AG04450 (cell line): ENCODE data around the gene NECTIN1. TPM values are rescaled to one million over a fixed set of nuclear protein-coding genes. Genes with fewer than 3 reads are reported as not detected.

Experiments
- CTCF ChIA-PET: fragments of 300-600, 350-600 bp; formaldehyde crosslinking; extraction: SDS; loops from one replicate; lab custom pipeline; 2022; ENCODE audit warnings: antibody characterized with exemption, inconsistent platforms; lab: Charles Lee
- POLR2A ChIA-PET: fragments of 350-600 bp; formaldehyde crosslinking; extraction: SDS; loops from one replicate; lab custom pipeline; 2021; ENCODE audit warnings: antibody characterized with exemption, inconsistent platforms; lab: Yijun Ruan, JAX
- DNase-seq: peaks from one replicate; pipeline ENCODE4 v3.0.0-alpha.2; 2011; ENCODE audit warnings: low read depth, low spot score
- H3K27ac ChIP-seq: one replicate; pipeline ENCODE4 v1.5.1; 2012; ENCODE audit warnings: low read depth, low read length, control low read depth
- H3K27me3 ChIP-seq: one replicate; pipeline ENCODE4 v1.6.0; 2012; ENCODE audit warnings: low read length; ENCODE audit not compliant: control insufficient read depth, insufficient read depth
- H3K4me3 ChIP-seq: 2 replicates; pipeline ENCODE4 v1.5.1; 2011; ENCODE audit warnings: mild to moderate bottlenecking, low read depth, low read length, control low read depth
- H3K9me3 ChIP-seq: 2 replicates; pipeline ENCODE4 v1.5.1; 2012; ENCODE audit warnings: low read length; ENCODE audit not compliant: control insufficient read depth, insufficient read depth
- polyA plus RNA-seq: library from polyadenylated mRNA; depleted of rRNA; stranded (reverse); fragments of >200 nt; gene quantifications from 2 replicates; pipeline ENCODE4 v1.2.3, GENCODE V29; 2011
- TF ChIP-seq, protein P1 (sequence below): IDR thresholded peaks from 2 replicates; pipeline ENCODE4 v1.5.1; 2011; ENCODE audit warnings: low read depth, low read length, control low read depth, inconsistent platforms

Gene NECTIN1
- polyA plus RNA-seq, 1 experiment = 2.8 TPM

DNA sequence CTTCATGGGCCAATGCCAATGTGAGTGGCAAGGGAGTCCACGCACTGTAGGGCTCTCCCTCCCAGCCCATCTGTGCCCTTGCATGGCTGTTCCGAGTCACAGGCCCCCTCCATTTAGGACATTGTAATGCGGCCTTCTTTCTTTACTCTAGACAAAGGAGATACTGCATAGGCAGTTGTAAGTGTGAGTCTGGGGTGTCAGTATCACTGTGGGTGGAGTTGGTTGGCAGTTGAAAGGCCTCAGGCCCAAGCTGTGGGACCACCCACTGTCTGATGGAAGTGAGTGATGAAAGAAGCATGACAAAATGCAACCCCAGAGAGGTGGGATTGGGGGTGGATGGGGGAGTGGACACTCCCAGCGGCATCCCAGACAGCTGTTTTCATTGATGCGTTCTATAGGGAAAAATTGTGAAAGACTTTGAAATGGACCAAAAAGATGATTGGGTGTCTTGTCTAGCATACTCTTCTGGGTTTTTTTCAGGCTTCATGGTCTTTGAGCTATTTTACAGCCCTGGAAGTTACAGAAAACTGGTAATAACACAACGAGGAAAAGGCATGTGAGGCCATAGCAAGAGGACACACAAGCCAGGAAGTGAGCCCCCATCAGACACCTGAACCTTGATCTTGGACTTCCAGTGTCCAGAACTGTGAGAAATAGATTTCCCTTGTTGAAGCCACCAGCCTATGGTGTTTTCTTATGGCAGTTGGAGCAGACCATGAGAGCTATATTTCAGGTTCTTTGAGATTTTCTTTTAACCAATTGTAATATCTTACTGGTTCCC, 114.6 kb downstream of the NECTIN1 start:
- no peak for DNase-seq
- ChIA-PET CTCF (interaction anchor here (0.5 to 2.0 kb wide), 5 partner anchors 8 to 563 kb away, joined by 3 to 9 read pairs (median 5); partner anchors contain the start of gene NECTIN1), POLR2A (no interaction called here)
- Histone ChIP-seq H3K9me3 (no peaks in the 10 kb centered on the region), H3K27ac (no peak overlapping the region), H3K27me3 (peaks cover 4% of the 10 kb centered on the region), H3K4me3 (no peak overlapping the region)
- TF ChIP-seq, protein P1, sequence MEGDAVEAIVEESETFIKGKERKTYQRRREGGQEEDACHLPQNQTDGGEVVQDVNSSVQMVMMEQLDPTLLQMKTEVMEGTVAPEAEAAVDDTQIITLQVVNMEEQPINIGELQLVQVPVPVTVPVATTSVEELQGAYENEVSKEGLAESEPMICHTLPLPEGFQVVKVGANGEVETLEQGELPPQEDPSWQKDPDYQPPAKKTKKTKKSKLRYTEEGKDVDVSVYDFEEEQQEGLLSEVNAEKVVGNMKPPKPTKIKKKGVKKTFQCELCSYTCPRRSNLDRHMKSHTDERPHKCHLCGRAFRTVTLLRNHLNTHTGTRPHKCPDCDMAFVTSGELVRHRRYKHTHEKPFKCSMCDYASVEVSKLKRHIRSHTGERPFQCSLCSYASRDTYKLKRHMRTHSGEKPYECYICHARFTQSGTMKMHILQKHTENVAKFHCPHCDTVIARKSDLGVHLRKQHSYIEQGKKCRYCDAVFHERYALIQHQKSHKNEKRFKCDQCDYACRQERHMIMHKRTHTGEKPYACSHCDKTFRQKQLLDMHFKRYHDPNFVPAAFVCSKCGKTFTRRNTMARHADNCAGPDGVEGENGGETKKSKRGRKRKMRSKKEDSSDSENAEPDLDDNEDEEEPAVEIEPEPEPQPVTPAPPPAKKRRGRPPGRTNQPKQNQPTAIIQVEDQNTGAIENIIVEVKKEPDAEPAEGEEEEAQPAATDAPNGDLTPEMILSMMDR = no peak

GRCh38 chr11:119612814-119613213, 116.2 kb downstream of the NECTIN1 start:
- no peaks in the 10 kb centered on the region for H3K9me3 ChIP-seq
- no peak overlapping the region for H3K27ac ChIP-seq
- peaks cover 14% of the 10 kb centered on the region for H3K27me3 ChIP-seq
- no peak overlapping the region for H3K4me3 ChIP-seq
- CTCF ChIA-PET = no interaction called here
- DNase-seq = no peak
- POLR2A ChIA-PET = interaction anchor here (0.5 kb wide), 1 partner anchor 76 kb away, joined by 4 read pairs; no protein-coding TSS in a partner anchor
- TF ChIP-seq, protein P1 = no peak

DNA sequence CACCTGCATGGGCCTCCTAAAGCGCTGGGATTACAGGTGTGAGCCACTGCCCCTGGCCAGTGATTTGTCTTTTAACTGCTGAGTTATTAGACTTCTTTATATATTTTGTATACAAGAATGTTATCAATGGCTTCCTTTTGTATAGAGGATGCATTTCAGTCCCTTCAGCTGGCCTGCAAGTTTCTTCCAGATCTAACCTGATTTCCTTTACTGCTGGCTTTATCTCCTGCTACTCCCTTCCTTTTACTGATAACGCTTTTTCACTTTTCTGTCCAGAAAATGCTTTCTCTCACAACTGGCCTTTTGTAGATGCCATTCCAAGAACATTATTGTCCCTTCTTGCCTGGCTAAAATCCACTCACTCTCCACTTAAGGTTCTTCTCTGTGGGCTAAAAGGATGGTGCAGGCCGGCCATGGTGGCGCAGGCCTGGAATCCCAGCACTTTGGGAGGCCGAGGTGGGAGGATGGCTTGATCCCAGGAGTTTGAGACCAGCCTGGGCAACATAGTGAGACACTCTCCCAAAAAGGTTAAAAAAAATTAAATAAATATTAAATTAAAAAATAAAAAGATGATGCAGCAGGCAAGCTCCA, 118.1 kb downstream of the NECTIN1 start:
- no peak overlapping the region for H3K4me3 ChIP-seq
- POLR2A ChIA-PET = no interaction called here
- no peak for DNase-seq
- CTCF ChIA-PET = no interaction called here
- TF ChIP-seq, protein P1 = no peak
- peaks cover 24% of the 10 kb centered on the region for H3K27me3 ChIP-seq
- no peaks in the 10 kb centered on the region for H3K9me3 ChIP-seq
- no peak overlapping the region for H3K27ac ChIP-seq

DNA sequence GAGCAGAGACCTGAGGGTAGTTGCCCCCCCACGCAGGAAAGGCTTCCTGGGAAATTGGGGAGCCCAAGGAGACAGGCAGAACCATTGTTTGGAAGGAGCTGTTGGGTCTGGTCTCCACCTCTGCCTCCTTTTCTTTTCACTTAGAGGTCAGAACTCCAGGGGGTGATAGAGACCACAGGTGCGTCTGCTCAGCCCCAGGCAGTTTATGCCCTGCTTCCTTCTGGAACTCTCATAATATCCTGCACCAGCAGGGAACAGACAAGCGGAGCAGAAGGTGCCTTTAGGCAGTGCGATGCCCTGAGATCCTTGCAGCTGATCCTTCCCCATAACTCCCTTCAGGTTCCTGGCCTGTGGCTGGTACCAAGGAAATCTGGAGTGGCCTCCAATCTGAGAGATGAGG, 120.2 kb downstream of the NECTIN1 start:
- TF ChIP-seq, protein P1 = no peak
- POLR2A ChIA-PET = no interaction called here

DNA sequence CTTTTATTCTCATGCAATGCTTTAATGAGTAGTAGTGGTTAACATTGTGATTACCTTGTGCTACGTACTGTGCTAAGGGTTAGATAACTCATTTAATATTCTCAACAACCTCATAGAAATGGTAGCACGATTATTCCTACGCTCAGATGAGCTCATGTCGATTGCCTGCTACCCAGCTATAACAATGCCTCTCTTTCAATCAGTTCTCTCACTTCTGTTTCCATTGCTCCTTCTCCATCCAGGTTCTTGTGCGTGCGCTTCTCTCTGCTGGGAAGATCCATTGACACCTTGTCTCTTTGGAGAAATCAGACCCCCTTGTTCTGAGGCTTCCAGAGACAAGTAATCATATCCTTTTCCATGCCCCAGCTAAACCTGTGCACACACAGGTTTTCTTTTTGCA, 120.8 kb downstream of the NECTIN1 start:
- CTCF ChIA-PET = interaction anchor here (0.6 kb wide), 1 partner anchor 19 kb away, joined by 9 read pairs; no protein-coding TSS in a partner anchor
- no peak overlapping the region for H3K4me3 ChIP-seq
- POLR2A ChIA-PET = no interaction called here

More for the DNA sequence above, 120.2 kb downstream of the NECTIN1 start:
- Histone ChIP-seq H3K4me3 (no peak overlapping the region), H3K9me3 (no peaks in the 10 kb centered on the region), H3K27ac (no peak overlapping the region), H3K27me3 (peaks cover 29% of the 10 kb centered on the region)
- CTCF ChIA-PET = interaction anchor here (0.6 kb wide), 1 partner anchor 20 kb away, joined by 9 read pairs; no protein-coding TSS in a partner anchor
- DNase-seq = no peak

More for the DNA sequence above, 120.8 kb downstream of the NECTIN1 start:
- no peaks in the 10 kb centered on the region for H3K9me3 ChIP-seq
- H3K27ac ChIP-seq = no peak overlapping the region
- H3K27me3 ChIP-seq = peaks cover 29% of the 10 kb centered on the region
- no peak for DNase-seq
- TF ChIP-seq, protein P1 = no peak
